Fibroblast of mammary gland (primary cell): Measurements from ENCODE around the gene ODC1.

ENCODE experiments used
- DNase-seq: peaks from one replicate; pipeline ENCODE4 v3.0.0-alpha.2; 2010; ENCODE audit warnings: low read depth
- H3K4me3 ChIP-seq: 2 replicates; pipeline ENCODE4 v1.5.1; 2011; ENCODE audit warnings: low read depth, mild to moderate bottlenecking, low read length, moderate library complexity; ENCODE audit not compliant: control insufficient read depth
- CTCF ChIP-seq: conservative IDR thresholded peaks from 2 replicates; pipeline ENCODE4 v1.5.1; 2011; ENCODE audit warnings: low read depth, low read length, inconsistent platforms; ENCODE audit not compliant: control insufficient read depth, insufficient read depth

ODC1 gene

DNA sequence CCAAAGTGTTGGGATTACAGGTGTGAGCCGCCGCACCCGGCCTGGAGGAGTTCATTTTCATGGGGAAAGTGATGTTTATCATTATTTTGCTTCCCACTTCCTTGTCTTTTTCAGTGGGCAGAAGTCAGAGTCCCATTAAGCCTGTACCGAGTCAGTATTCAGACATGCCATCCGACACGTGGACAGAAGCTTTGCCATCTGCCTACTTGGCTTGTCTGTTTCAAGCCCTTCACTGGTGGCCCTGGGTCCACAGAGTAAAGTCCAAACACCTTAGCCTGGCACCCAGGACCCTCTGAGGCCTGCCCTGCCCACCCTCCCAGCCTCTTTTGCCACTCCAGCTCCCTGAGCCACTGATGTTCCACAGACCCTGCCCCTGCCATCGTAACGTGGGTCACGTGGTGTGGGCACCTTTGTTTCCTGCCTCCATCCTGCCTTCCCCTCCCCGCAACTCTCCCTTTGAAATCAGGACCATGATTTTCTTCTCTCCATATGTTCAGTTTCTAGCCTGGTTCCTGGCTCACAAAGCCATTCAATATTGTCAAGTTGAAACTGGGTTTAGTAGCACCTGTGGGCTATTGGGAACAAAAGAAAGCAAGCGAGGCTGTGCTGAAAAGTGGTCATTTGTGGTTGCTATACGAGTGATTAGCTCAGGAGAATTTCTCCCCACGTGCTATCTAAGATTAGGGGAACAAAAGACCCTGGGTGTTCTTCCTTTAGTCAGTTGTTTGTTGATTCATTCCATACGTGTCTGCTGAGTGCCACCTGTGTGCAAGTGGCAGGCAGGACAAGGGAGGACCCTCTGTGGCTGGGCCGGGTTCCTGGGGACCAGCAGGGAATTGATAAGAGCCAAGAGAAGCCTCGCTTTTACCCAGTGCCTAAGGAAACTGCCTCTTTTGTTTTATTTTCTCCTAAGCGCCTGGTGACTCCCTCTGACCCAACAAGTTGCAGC, 5.1 kb upstream of the ODC1 start:
- TF ChIP-seq CTCF, result no peak
- no peak overlapping the region for H3K4me3 ChIP-seq
- no peak for DNase-seq

DNA sequence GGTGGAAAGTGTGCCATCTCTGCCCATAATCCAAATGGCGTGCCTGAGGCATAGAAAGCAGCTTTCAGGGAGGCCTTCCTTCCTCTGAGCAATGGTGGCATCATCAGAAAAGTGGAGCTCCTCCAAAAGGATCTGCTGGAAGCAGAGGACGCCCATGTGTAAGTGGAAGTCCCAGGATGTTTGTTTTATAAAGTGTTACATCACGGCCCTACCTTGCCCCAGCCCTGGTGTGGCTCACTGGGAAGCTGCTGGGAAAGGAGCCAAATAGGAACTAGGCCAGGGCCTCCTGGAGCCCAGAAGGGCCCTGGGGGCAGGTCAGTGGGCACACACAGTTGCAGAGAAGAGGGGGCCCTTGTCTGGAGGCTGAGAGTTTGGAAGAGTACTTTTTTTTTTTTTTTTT, 4.2 kb upstream of the ODC1 start:
- TF ChIP-seq CTCF, result no peak
- H3K4me3 ChIP-seq, result no peak overlapping the region
- peak; percentile 88 for DNase-seq

- H3K4me3 ChIP-seq, result no peak overlapping the region
- DNase-seq, result no peak
- TF ChIP-seq CTCF, result no peak
Observed at GRCh38 chr2:10451819-10452218, 3.7 kb upstream of the ODC1 start.

- no peak for DNase-seq
- no peak for TF ChIP-seq CTCF
- H3K4me3 ChIP-seq, result no peak overlapping the region
Observed at GRCh38 chr2:10449838-10450691, 1.9 kb upstream of the ODC1 start.

DNA sequence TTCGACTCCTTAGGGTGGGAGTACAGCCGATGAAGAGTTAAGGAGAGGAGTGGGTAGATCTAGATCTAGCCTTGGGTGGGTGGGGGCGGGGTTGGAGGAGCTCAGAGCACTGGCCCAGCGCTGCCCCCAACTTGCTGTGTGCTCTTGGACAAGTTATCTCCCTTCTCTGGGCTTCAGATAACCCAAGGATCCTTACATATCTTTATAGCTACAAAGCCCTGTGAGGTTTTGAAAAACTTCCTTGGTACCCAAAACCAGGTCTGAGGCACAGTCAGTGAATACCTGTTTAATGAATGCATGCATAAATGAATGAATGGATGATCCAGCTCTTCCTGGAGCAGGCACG, 1.3 kb upstream of the ODC1 start:
- DNase-seq, result no peak

More for the DNA sequence above, 1.3 kb upstream of the ODC1 start:
- no peak for TF ChIP-seq CTCF
- H3K4me3 ChIP-seq, result peak overlapping the region; percentile 58
